DMS 273 (cell line): Measurements from ENCODE around the gene CIDEA.

Experiments
- DNase-seq: peaks from one replicate; lab custom pipeline; 2025; ENCODE audit not compliant: unreplicated experiment; lab: John Stamatoyannopoulos, UW

The CIDEA gene

DNA sequence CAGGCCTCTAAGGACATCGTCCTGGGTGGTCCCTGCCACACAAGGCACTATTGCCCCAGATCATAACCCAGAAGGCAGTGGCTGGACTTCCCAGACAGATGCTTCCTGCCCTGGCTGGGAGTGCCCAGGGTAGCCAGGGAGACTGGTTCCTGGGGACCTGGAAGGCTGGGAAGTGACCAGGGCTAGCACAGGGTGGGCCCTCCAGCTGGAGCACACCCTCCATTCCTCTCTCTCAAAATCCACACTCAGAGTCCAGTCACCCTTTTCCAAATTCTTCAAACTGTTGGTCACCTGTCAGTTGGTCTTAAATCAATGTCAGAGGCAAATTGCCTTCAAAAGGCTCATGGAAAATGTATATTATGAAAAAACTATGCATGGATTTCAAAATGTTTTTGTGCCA lies 42.3 kb downstream of the CIDEA start:
- no peak for DNase-seq

DNA sequence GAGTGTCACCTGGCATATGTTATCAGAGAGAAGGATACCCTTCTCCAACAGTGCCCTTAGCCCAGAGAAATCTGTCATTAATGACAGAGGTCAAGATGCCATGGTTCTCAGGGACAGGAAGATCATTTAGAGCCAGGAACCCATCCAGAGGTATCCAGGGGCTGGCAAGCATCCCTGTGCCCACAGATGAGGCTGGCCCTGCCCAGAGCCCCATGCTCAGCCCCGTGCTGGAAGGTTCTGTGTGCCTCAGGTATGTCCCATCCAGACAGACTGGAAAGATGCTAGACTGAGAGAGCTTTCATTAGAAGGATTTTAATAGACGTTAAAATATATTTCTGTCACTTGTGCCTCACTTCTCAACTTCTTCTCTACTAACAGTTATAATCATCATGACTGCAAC lies 45.7 kb downstream of the CIDEA start:
- no peak for DNase-seq

DNA sequence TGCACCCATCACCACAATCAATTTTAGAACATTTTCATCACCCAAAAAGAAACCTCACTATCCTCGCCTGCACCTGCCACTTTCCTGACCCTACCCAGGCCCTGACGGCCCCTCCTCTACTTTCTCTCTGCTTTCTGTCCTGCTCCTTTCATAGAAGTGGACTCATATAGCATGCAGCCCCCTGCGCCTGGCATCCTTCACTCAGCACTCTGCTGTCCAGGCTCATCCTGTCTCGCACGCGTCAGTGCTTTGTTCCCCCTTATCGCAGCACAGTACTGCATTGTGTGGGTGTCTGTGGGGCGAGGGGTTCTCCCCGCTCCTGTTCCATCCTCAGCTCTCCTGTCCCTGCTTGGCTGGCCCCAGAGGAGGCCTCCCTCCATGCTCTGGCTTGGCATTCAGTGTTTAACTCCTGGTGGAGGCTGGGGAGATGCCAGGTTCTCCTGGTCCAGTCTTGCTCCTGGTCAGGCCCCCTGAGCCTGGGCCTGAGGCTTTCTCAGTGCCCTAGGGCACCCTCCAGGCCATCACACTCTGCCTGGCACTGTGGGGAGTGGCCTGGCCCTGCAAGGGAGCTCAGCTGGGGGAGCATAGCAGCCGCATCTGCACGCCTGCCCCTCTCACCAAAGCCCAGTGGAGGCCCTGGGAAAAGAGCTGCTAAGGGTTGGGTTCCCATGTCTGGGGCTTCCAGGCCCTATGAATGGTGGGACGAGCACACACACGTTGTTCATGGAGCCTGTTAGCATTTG lies 47.3 kb downstream of the CIDEA start:
- DNase-seq: no peak

DNA sequence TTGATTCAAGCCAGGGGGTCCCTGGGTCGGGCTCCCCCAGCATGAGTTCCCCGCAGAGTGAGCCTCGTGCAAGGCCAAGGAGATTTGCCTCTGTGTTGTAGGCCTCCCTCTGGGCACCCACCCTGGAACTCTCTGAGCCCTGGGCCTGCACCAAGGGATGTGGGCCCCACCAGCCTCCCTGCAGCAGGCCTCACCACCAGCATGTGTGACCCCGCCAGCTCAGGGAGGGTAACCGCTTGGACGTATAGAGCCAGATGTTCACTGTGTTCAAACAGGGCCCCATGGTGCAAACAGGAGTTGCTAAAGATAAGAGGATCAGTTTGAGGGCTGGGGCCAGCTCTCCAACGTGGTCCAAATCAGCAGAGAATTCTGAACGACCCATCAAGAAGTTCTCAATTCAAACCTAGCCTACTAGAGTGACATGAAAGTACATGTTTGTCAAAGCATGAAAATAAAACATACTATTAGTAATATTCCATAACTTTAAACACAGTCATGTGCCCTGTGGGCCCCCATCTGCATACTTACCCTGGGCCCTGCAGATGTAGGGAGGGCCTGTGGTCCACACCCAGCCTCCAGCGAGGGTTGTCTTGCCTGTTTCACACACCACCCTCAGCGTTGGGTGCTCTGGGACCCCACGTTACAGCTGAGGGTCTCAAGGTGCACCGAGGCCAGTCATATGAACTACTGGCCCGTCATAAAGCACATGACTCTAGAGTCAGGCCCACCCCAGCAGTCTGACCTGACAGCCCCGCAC lies 48.4 kb downstream of the CIDEA start:
- DNase-seq: peak; percentile 39

DNA sequence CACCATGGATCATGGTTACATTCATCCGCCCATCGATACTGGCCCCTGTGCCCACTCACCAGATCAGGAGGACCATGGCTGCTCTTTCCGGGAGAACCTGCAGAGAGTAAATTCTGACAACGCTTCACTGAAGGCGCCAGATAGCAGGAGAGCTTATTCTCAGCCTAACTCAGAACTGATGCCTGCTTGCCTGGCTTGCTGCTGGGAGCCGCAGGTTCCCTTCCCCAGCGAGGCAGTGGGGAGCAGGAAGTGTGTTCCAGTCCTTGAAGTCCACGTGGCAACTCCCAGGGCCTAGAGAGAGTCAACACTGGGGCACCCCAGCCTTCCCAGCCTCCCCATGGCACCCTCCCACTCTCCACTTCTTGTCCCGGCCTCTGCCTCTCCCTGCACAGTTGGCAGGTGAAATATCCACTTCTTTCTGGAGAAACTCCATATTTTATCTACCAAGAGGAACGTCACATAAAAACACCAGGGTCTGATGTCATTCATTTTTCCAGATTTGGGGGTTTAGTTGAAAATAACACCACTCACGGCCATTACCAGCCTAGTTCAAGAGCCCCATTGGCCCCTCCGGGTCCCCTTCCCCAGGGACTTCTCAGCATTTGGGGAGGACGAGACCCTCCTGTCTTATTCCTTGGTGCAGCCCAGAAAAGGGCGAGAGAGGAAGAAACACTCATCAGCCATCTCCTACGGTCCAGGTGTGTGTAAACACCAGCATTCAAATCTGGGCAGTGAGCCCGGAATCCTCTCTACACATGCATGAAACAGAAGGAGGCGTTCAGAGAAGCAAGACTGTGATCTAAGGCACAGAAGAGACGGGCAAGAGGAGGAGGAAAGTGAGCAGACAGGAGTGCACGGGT lies 50.4 kb downstream of the CIDEA start:
- DNase-seq: peak; percentile 76

DNA sequence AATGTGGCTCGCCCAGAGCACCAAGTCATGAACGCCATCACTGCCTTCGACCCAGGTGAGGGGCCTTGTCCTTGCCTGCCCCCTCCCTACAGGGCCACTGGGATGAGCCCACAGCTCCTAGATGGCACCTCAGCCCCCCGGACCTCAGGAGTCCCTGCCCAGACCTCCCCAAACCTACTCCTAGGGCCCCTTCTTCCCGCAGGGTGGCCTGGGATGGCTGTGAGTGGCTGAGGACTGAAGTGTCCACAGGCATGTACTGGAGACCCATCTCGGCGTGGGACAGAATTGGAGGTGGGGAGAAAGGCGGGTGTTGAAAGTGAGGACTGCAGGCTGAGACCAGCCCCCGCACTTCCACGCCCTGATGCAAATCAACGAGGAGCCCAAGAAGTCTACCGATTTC lies 51.0 kb downstream of the CIDEA start:
- DNase-seq: no peak

DNA sequence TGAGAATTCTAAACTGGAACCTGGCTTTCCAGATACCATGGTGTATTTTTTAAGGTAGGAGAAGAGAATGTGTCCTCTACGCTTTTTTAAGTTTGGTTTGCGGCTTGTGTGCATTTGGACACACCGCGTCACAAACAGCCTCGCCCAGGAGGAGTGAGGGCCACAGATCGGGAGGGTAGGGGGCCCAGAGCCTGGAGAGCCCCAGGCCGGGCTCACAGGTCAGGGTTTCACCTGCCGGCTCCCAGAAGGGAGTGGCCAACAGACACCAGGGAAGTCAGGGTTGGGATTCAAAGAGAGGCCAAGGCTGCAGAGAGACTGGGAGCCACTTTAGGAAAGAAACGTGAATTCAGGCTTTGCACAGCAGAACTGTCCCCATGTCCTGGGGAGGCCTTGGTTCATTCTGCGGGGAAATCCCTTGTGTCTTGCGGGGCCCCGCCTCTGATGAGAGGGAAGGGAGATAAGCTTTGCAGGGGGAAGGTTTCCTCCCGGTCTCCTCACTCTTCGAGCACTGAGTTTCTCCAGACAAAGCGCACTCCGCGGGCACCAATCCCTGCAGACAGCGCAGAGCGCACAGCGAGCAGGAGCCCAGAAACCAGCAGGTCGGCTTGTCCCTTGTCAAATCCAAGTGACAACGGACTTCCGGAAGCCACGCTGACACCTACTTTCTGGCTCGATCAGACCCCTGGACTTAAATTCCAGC lies 51.9 kb downstream of the CIDEA start:
- no peak for DNase-seq

DNA sequence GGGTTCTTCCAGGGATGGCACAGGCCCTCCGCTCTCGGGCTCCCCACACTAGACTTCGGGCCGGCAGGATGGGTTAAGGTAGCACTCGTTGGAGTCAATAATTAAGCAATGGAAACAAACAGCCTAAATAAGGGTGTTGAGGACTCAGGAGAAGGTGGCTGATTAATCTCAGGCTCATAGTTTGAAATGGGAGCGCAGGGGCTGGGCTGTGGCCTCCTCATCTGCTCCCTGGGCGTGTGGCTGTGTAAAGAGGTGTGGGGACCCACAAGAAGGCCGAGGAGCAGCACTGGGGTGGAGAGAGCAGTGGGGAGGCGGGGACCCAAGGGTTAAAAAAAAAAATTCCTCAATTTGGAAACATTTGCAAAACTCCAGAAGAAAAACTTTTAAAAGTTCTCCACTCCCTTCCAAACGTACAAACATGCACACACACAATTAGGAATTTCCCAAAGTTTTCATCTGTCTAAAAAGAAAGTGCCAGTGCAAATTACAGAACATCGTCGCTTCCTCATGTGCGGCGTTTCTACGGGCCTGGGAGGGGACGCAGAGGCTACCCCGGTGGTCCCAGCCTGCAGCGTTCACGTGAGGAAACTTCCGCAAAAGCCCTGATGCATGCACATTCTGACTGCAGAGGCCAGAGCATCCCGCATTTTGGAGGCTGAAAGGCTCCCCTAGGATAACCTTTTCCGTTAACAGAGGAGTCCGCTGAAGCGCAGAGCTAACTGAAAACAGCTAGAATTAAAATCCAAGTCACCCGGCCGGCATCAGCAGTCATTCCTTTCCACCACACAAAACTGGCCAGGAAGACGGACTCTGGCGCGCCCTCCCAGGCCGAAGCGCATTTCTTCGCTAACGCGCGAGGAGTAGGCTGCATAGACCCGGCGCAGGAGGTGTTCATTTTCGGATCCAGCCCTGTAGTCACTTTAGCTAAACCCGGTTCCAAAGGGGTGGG lies 52.9 kb downstream of the CIDEA start:
- DNase-seq: no peak

DNA sequence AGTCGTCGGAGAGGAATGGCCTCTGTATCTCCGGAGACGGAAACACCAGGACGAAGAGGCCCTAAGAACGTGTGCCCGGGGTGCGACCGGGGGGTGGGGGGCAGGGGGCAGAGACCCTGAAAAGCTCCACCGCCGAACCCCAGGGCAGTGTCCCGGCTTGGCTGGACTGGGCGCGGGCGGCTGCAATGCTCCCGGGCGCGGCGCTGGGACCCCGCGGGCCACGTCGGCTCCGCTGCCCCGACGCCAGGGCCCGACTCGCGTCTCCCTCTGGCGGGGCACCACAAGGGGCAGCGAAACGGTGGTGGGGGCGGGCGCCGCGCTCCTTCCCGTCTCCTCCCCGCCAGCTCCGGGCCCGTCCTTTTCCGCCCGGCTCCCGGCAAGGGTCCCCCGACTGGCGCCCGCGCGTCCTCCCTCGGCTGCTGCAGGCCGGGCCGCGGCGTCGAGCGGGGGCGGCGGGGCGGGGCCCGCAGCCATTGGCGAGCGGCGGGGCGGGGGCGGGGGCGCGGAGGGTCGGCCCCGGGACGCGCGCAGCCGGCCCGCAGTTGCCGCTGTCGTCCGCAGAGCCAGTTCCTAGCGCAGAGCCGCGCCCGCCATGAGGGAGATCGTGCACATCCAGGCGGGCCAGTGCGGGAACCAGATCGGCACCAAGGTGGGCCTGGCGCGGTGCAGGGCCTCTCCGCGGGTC lies 53.7 kb downstream of the CIDEA start, which contains the start of gene TUBB6:
TUBB6 (plus strand) TSS at position 541 of the 685 bp plus-strand sequence; CDS start at position 593, 52 bp downstream.
- DNase-seq: peak; percentile 84

DNA sequence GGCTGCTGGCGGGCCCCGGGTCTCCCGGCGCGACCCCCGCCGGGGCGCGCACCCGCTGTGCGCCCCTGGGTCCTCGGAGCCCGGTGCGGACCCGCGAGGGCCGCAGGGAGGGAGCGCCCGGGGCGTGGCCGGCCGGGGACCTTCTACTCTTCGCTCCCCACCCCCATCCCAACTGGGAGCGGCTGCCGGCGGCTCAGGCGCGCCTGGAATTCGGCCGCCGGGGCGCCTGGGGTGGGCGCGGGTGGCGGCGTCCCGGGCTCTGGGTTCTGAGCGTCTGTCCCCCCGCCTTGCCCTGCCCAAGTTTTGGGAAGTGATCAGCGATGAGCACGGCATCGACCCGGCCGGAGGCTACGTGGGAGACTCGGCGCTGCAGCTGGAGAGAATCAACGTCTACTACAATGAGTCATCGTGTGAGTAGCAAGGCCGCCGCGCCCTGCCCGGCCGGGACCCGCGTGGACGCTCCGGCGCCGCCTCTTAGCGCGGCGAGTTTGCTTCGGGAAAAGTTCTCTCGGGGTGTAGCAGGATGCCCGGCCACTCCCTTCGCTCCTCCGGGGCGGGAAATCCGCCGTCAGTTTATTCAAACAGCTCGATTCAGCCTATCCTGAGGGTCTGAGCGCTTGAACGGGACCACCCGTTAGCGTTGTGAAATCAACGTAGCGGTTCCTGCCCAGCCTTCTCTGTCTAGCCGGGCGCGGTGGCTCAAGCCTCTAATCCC lies 54.4 kb downstream of the CIDEA start:
- DNase-seq: peak; percentile 71

DNA sequence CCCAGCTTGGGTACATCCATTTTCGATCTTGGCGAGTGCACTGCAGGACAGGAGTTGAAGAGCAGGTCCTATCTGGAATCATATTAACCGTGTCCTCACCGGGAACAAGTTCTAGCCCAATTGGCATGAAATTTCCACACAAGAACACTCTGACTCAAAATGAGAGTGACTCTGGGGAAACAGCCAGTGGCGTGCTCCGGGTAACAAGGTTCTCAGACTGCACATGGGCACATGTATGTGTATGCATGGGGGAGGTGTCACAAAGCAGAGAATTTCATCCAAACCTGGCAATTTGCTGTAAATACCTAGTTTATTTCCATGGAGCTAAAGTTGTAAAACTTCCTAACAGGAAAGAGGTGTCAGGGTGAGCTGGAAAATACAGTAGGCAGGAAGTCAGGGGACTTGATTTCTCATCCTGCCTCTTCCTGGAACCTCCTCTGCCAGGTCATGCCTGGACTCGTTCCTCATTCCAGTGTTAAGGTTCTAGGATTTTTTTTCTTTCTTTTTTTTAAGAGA lies 55.6 kb downstream of the CIDEA start:
- no peak for DNase-seq

DNA sequence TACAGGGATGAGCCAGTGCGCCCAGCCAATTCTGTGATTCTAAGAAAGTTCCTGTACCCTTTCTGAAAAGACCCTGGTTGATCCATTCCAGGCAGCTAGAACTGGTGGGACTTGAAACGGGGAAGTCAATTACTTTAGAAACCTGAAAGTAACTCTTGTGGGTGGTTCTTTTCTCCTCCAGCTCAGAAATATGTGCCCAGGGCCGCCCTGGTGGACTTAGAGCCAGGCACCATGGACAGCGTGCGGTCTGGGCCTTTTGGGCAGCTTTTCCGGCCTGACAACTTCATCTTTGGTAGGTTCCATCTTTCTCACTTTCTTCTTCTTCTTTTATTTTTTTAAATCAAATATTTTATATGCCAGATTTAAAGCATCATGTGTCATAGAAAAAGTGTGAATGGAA lies 56.6 kb downstream of the CIDEA start:
- DNase-seq: no peak

DNA sequence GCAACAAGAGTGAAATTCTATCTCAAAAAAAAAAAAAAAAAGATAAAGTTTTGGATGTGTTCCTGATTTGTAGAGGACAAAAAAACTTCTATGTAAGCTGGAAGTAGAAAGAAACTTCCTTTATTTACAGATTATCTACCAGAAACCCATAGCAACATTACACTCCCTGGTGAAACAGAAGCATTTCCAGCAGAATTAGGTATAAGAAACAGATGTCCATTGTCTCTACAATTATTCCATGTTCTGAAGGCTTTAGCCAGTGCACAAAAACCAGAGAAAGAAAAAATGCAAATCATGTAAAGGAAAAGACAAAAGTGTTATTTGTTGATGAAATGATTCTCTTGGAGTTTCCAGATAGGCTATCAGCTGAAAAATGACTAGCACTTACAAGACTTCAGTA lies 58.8 kb downstream of the CIDEA start:
- DNase-seq: no peak

DNA sequence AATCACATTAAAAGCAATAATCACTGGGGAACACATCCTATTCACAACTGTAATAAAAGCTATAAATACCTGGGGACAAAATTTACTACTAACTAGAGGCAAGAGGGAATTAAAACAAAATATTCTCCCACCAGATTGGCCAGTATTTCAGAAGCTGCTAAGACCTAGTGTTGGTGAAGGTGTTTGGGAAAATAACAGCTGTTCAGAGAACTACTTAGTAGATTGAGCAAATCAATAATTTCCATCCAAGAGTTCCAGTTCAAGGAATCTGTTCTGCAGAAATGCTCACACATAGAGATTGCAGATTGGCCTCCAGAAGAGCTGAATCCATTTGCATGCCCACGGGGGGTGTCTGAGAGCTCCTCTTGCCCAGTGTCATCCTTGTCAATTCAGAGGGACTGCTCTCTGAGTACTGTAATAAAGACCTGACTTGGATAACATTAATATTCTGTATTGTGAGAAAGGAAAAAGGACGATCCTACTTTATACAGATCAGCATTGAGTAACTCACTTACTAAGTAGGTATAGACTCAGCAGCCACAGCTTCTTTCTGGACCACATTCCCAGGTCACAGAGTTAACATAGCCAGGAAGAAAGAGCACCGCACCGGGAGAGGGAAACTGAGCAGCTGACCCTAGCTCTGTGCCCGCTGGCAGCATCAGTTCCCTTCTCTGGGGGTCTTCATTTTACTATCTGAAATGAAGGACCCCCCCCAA lies 59.5 kb downstream of the CIDEA start:
- no peak for DNase-seq

DNA sequence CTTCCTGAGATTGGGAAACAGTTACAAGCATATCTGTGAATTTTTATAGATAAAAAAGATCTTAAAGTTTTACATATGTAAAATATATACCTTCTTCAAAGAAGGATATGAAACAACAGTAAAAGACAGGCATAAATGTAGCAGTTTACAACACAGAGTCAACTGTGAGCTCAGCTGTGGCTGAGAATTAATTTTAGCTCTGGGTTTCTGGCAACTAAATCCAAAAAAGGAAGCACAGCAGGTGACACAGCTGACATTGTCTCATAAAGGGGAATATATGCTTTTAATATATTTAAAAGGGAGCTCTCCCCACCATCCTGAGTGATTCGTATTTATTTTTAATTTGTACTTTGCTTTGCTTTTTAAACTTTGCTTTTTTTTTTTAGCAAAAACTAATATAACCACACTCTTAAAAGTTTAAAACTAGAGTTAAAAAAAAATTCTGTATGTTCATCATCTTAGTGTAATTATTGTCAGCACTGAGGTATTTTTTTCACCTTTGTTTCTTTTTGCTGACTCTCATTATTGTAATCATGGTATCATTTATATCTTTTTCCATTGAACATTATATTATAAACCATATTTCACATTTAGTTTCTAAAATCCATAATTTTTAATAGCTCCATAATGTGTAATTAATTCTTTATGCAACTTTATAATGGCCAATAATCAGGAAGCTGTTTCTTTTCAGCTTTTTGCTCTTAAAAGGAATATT lies 60.6 kb downstream of the CIDEA start:
- no peak for DNase-seq

DNA sequence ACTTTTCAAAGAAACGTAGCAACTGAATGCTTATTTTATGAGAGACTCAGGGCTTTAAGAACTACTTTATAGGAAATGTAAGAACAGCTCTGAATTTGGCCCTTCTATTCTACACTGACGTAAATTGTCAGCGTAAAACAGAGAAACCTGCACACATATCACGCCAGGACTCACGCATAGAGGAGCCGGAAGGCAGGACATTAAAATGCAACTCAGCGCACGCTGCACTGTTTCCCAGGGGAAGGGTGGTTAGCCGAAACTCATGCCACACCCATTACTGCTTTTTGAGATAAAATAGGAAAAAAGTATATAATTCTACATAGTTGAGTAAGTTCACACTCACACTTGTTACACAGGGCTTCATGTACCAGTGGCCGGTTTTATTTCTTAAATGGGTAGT lies 61.3 kb downstream of the CIDEA start:
- DNase-seq: no peak

DNA sequence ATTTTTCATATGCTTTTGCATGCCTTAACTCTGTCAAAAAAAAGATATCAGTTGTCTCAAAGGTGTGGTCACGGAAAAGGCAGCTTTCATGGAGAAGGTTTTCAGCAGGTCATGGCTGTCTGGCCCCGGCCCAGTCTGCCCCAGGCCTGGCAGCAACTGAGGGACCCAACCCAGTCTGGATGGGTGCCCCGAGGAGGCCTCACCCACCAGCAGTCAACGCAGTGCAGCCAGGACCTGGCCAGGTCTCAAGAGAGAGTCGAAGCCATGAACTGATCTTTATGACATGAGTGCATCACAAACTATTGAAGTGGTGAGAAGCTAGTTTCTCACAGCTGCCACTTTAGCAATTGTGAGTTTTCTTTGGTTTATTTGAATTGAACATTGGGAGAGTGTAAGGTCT lies 61.8 kb downstream of the CIDEA start:
- DNase-seq: no peak
